Measurements from ENCODE around the gene PRPF39. TPM values are rescaled to one million over a fixed set of nuclear protein-coding genes. Genes with fewer than 3 reads are reported as not detected.

Gene PRPF39
- polyA plus RNA-seq, 1 donor from 2014 or later = 138 TPM

- H3K9ac ChIP-seq (ENCODE audit: low read length) = no peak overlapping the region
- TF ChIP-seq EZH2 (IDR thresholded peaks at IDR 0.05; ENCODE audit: borderline replicate concordance, insufficient read depth, low read length, poor library complexity, severe bottlenecking) (no peak), REST (IDR thresholded peaks at IDR 0.05; ENCODE audit: borderline replicate concordance) (no peak)
Observed at GRCh38 chr14:45112896-45113781, 29.2 kb downstream of the PRPF39 start.

GRCh38 chr14:45114327-45114726, 30.4 kb downstream of the PRPF39 start:
- no peaks in the 10 kb centered on the region for H3F3A ChIP-seq (ENCODE audit: insufficient read depth, low read length, poor library complexity, severe bottlenecking)
- H3K27me3 ChIP-seq (ENCODE audit: insufficient read depth, low read depth, low read length) = no peaks in the 10 kb centered on the region
- no peaks in the 10 kb centered on the region for H3K79me2 ChIP-seq (replicated peaks; ENCODE audit: insufficient read depth, low read length)
- no peaks in the 10 kb centered on the region for H4K20me1 ChIP-seq (ENCODE audit: insufficient read depth)
- H3K36me3 ChIP-seq (ENCODE audit: insufficient read depth, low read length) = peaks cover 21% of the 10 kb centered on the region
- H3K4me3 ChIP-seq (ENCODE audit: low read length) = no peak overlapping the region
- no peak for TF ChIP-seq REST (IDR thresholded peaks at IDR 0.05; ENCODE audit: borderline replicate concordance)
- no peak overlapping the region for H2AFZ ChIP-seq (ENCODE audit: low read depth, low read length)
- H3K4me2 ChIP-seq (ENCODE audit: low read length) = no peak overlapping the region
- no peak overlapping the region for H3K27ac ChIP-seq (ENCODE audit: low read length)
- no peak overlapping the region for H3K9ac ChIP-seq (ENCODE audit: low read length)
- no peaks in the 10 kb centered on the region for H3K9me3 ChIP-seq (ENCODE audit: low read length)
- no peaks in the 10 kb centered on the region for H3K9me2 ChIP-seq (ENCODE audit: insufficient read depth, low read length)

More at GRCh38 chr14:45112896-45113781, 29.2 kb downstream of the PRPF39 start:
- H3K9me2 ChIP-seq (ENCODE audit: insufficient read depth, low read length) = no peaks in the 10 kb centered on the region
- no peaks in the 10 kb centered on the region for H3K27me3 ChIP-seq (ENCODE audit: insufficient read depth, low read depth, low read length)
- no peaks in the 10 kb centered on the region for H3K9me3 ChIP-seq (ENCODE audit: low read length)
- no peak overlapping the region for H3K4me2 ChIP-seq (ENCODE audit: low read length)
- no peak overlapping the region for H2AFZ ChIP-seq (ENCODE audit: low read depth, low read length)
- peaks cover 24% of the 10 kb centered on the region for H3K36me3 ChIP-seq (ENCODE audit: insufficient read depth, low read length)
- no peaks in the 10 kb centered on the region for H3K79me2 ChIP-seq (replicated peaks; ENCODE audit: insufficient read depth, low read length)
- no peak overlapping the region for H3K4me3 ChIP-seq (ENCODE audit: low read length)
- no peak overlapping the region for H3K27ac ChIP-seq (ENCODE audit: low read length)
- no peaks in the 10 kb centered on the region for H3F3A ChIP-seq (ENCODE audit: insufficient read depth, low read length, poor library complexity, severe bottlenecking)
- H4K20me1 ChIP-seq (ENCODE audit: insufficient read depth) = no peaks in the 10 kb centered on the region

- H3K27ac ChIP-seq (ENCODE audit: low read length) = no peak overlapping the region
- TF ChIP-seq TAF1 (IDR thresholded peaks at IDR 0.05; ENCODE audit: low read depth) = no peak
- TF ChIP-seq MXI1 (conservative IDR thresholded peaks at IDR 0.05; ENCODE audit: poor library complexity, severe bottlenecking) = no peak
- TF ChIP-seq EZH2 (IDR thresholded peaks at IDR 0.05; ENCODE audit: borderline replicate concordance, insufficient read depth, low read length, poor library complexity, severe bottlenecking) = no peak
- TF ChIP-seq SMC3 (conservative IDR thresholded peaks at IDR 0.05; ENCODE audit: poor library complexity) = no peak
- TF ChIP-seq EP300 (conservative IDR thresholded peaks at IDR 0.05; ENCODE audit: poor library complexity, severe bottlenecking) = no peak
- TF ChIP-seq POLR2AphosphoS5 (IDR thresholded peaks at IDR 0.05) = no peak
- TF ChIP-seq RAD21 (conservative IDR thresholded peaks at IDR 0.05) = no peak
- no peak for TF ChIP-seq CTCF (IDR thresholded peaks at IDR 0.05; ENCODE audit: poor library complexity, severe bottlenecking)
Observed at GRCh38 chr14:45118594-45118993, 34.7 kb downstream of the PRPF39 start.

More at GRCh38 chr14:45118594-45118993, 34.7 kb downstream of the PRPF39 start:
- Histone ChIP-seq H3F3A (ENCODE audit: insufficient read depth, low read length, poor library complexity, severe bottlenecking) (no peaks in the 10 kb centered on the region), H4K20me1 (ENCODE audit: insufficient read depth) (no peaks in the 10 kb centered on the region), H3K9me2 (ENCODE audit: insufficient read depth, low read length) (no peaks in the 10 kb centered on the region), H3K4me3 (ENCODE audit: low read length) (no peak overlapping the region), H3K9ac (ENCODE audit: low read length) (no peak overlapping the region), H3K4me2 (ENCODE audit: low read length) (no peak overlapping the region), H3K9me3 (ENCODE audit: low read length) (no peaks in the 10 kb centered on the region), H3K79me2 (replicated peaks; ENCODE audit: insufficient read depth, low read length) (no peaks in the 10 kb centered on the region), H3K36me3 (ENCODE audit: insufficient read depth, low read length) (peaks cover 1% of the 10 kb centered on the region), H3K27me3 (ENCODE audit: insufficient read depth, low read depth, low read length) (no peaks in the 10 kb centered on the region), H2AFZ (ENCODE audit: low read depth, low read length) (no peak overlapping the region)

Data from neural cell (in vitro differentiated cells).